ENCODE results near the gene CRCP. TPM values are rescaled to one million over a fixed set of nuclear protein-coding genes. Genes with fewer than 3 reads are reported as not detected.
"Not testable (repeated sequence)": the region's sequence is repeated elsewhere in the genome, so short reads cannot be mapped to it uniquely, and the experiment has no call there.

CRCP gene
- total RNA-seq, 6 donors from 2014 or later, result 31.1 to 91.1 (median 37.3) TPM

DNA sequence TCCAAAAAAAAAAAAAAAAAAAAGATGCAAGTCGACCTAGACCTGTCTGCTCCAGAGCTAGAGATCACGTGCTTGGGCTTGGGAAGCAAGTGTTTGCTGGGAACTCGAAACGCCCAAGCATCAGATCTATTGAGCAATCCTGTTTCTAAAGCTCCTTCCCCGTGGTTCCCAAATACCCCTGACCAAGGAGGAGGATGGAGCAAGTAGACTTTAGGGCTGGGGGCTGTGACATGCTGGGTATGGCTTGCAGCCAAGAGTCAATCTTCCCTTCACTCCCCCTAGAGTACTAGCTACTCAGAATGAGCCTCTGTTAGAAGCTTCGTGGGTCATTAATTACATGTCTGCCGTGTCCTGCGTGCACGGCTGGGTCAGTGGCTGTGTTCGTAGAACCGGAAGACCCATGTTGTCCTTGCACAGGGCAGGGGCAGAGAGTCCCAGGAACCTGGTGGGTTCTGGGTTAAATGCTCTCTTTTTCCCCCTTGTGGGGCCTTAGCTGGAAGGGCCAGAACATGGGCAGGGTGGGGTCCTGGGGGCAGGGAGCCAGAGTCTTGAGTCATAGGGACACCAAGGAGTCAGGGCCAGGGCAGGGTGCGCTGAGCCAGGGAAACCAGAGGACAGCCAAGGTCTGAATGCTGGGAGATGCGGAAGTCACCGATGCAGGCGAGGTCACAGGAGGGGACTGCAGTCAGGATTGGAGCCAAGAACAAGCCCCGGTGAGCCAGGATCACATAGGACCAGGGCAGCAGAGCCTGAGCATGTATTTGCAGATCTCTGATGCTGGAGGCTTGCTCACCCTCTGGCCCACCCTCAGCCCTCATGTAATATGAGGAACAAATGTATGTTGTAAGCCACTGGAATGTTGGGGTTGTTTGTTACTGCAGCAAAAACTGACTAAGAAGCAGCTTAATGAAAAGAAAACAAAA, 55.9 kb downstream of the CRCP start:
- TF ChIP-seq POLR2AphosphoS5 (IDR thresholded peaks at IDR 0.05), result no peak
- no peak for TF ChIP-seq POLR2A (IDR thresholded peaks at IDR 0.05)
- no peak for TF ChIP-seq EP300 (IDR thresholded peaks at IDR 0.05)
- TF ChIP-seq, protein P1, sequence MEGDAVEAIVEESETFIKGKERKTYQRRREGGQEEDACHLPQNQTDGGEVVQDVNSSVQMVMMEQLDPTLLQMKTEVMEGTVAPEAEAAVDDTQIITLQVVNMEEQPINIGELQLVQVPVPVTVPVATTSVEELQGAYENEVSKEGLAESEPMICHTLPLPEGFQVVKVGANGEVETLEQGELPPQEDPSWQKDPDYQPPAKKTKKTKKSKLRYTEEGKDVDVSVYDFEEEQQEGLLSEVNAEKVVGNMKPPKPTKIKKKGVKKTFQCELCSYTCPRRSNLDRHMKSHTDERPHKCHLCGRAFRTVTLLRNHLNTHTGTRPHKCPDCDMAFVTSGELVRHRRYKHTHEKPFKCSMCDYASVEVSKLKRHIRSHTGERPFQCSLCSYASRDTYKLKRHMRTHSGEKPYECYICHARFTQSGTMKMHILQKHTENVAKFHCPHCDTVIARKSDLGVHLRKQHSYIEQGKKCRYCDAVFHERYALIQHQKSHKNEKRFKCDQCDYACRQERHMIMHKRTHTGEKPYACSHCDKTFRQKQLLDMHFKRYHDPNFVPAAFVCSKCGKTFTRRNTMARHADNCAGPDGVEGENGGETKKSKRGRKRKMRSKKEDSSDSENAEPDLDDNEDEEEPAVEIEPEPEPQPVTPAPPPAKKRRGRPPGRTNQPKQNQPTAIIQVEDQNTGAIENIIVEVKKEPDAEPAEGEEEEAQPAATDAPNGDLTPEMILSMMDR (IDR thresholded peaks at IDR 0.05), result no peak
- 43 to 47% methylated on average over 10 to 16 of the region's 16 CpGs for WGBS, 2 donors
- no peaks in the 10 kb centered on the region for H3K36me3 ChIP-seq
- no peak overlapping the region for H3K4me3 ChIP-seq
- peak overlapping the region in 1 of 4 donors; percentile 17 for H3K27ac ChIP-seq
- H3K4me1 ChIP-seq, result peaks cover 5 to 15% (median 10%) of the 10 kb centered on the region in 4 donors
- no peaks in the 10 kb centered on the region for H3K27me3 ChIP-seq
- peak in 1 of 2 donors; percentile 82 for DNase-seq
- H3K9me3 ChIP-seq, result no peaks in the 10 kb centered on the region
- peak; percentile 74 to 90 for ATAC-seq (ENCODE audit: low FRiP score in 2 of 2)

GRCh38 chr7:66172536-66173401, 58.1 kb downstream of the CRCP start:
- WGBS, 2 donors, result 72 to 78% methylated on average over 9 of the region's 9 CpGs
- H3K4me3 ChIP-seq; H3K27me3 ChIP-seq; H3K9me3 ChIP-seq; ATAC-seq (ENCODE audit: low FRiP score in 2 of 2); DNase-seq; H3K27ac ChIP-seq; H3K36me3 ChIP-seq: not testable (repeated sequence)
- peaks cover 3 to 15% (median 9%) of the 10 kb centered on the region in 4 donors for H3K4me1 ChIP-seq

- TF ChIP-seq POLR2A (IDR thresholded peaks at IDR 0.05) (no peak), EP300 (IDR thresholded peaks at IDR 0.05) (no peak)
- ATAC-seq (ENCODE audit: low FRiP score in 2 of 2), result no peak
These were observed 59.2 kb downstream of the CRCP start for GRCh38 chr7:66173856-66174255.

DNA sequence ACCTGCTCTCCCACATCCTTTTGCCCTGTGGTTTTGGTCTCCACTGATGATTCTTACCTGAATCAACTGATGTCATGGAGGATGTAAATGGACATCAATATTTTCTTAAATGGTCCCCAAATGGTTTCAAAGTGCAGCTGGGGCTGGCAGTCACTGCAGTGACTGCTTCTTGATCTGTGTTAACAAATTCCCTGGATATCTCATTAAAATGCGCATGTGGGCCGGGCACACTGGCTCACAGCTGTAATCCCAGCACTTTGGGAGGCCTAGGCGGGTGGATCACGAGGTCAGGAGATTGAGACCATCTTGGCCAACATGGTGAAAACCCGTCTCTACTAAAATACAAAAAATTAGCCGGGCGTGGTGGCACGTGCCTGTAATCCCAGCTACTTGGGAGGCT, 60.4 kb downstream of the CRCP start:
- not testable (repeated sequence) for H3K4me3 ChIP-seq; H3K36me3 ChIP-seq; H3K27me3 ChIP-seq; DNase-seq; ATAC-seq (ENCODE audit: low FRiP score in 2 of 2); H3K27ac ChIP-seq; H3K9me3 ChIP-seq
- 94 to 96% methylated on average over 8 of the region's 8 CpGs for WGBS, 2 donors
- H3K4me1 ChIP-seq, result peaks cover 0 to 10% (median 6%) of the 10 kb centered on the region in 4 donors

More at GRCh38 chr7:66173856-66174255, 59.2 kb downstream of the CRCP start:
- no peaks in the 10 kb centered on the region for H3K36me3 ChIP-seq
- 92 to 93% methylated on average over 5 of the region's 5 CpGs for WGBS, 2 donors
- no peaks in the 10 kb centered on the region for H3K27me3 ChIP-seq
- H3K27ac ChIP-seq, result no peak overlapping the region
- H3K4me3 ChIP-seq, result no peak overlapping the region
- H3K9me3 ChIP-seq, result no peaks in the 10 kb centered on the region
- H3K4me1 ChIP-seq, result peaks cover 0 to 15% (median 7%) of the 10 kb centered on the region in 4 donors
- no peak for DNase-seq

DNA sequence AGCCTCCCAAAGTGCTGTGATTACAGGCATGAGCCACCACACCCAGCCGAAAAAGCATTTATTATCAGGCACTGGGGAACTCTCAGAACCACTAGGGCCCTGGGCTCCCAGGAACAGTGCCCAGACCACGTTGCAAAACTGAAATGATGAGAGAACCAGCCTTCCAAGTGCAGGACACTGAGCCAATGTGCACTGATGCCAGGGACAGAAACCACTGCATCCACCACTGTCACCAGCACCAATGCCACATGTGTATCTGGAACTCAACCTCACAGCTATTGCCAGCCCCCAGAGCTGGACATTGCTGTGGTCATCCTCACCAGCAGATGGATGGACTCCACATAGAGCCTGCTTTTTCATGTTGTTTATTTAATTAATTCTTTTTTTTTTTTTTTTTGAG, 62.3 kb downstream of the CRCP start:
- ATAC-seq (ENCODE audit: low FRiP score in 2 of 2) (peak in 1 of 2 donors; percentile 21), DNase-seq (no peak)
- no peak overlapping the region for H3K27ac ChIP-seq
- TF ChIP-seq EP300 (IDR thresholded peaks at IDR 0.05) (no peak), POLR2A (IDR thresholded peaks at IDR 0.05) (no peak), POLR2AphosphoS5 (IDR thresholded peaks at IDR 0.05) (no peak)
- TF ChIP-seq, protein P1 (IDR thresholded peaks at IDR 0.05), result no peak
- no peaks in the 10 kb centered on the region for H3K4me1 ChIP-seq
- H3K9me3 ChIP-seq, result no peaks in the 10 kb centered on the region
- no peak overlapping the region for H3K4me3 ChIP-seq
- no peaks in the 10 kb centered on the region for H3K27me3 ChIP-seq
- 72 to 80% methylated on average over 2 of the region's 2 CpGs for WGBS, 2 donors
- no peaks in the 10 kb centered on the region for H3K36me3 ChIP-seq

- peaks cover 0 to under 1% (median 0%) of the 10 kb centered on the region in 4 donors for H3K4me1 ChIP-seq
- no peak for TF ChIP-seq POLR2AphosphoS5 (IDR thresholded peaks at IDR 0.05)
- TF ChIP-seq EP300 (IDR thresholded peaks at IDR 0.05), result no peak
- TF ChIP-seq, protein P1 (IDR thresholded peaks at IDR 0.05), result no peak
- no peak for TF ChIP-seq POLR2A (IDR thresholded peaks at IDR 0.05)
- H3K36me3 ChIP-seq, result no peaks in the 10 kb centered on the region
- no peaks in the 10 kb centered on the region for H3K9me3 ChIP-seq
- 88 to 95% methylated on average over 2 of the region's 2 CpGs for WGBS, 2 donors
- H3K27me3 ChIP-seq, result no peaks in the 10 kb centered on the region
- DNase-seq (no peak), ATAC-seq (ENCODE audit: low FRiP score in 2 of 2) (no peak)
- no peak overlapping the region for H3K27ac ChIP-seq
- H3K4me3 ChIP-seq, result no peak overlapping the region
These were observed 63.6 kb downstream of the CRCP start for GRCh38 chr7:66178258-66178657.

All from upper lobe of left lung (tissue), 6 donors.